ENCODE measurements around the gene MPC1L.
"Not testable (repeated sequence)": the region's sequence is repeated elsewhere in the genome, so short reads cannot be mapped to it uniquely, and the experiment has no call there.

MPC1L gene

GRCh38 chrX:40623139-40623536 lies at the start of gene MPC1L:
Gene MPC1L, plus strand, starts transcription at chrX:40623428. Its CDS starts 138 bp downstream, at chrX:40623566.
- DNase-seq (ENCODE audit: low spot score) (no peak), ATAC-seq (ENCODE audit: low read depth) (no peak)
- Histone ChIP-seq H3K27ac (ENCODE audit: poor library complexity, severe bottlenecking) (no peak within 1 kb of the TSS), H3K4me1 (ENCODE audit: insufficient read depth, poor library complexity, severe bottlenecking) (no peaks in the 10 kb centered on the region), H3K9me3 (ENCODE audit: severe bottlenecking) (no peaks in the 10 kb centered on the region), H3K27me3 (ENCODE audit: insufficient read depth, poor library complexity, severe bottlenecking) (no peaks in the 10 kb centered on the region), H3K36me3 (ENCODE audit: low read depth) (peaks cover 5% of the 10 kb centered on the region), H3K4me3 (ENCODE audit: severe bottlenecking) (no peak within 1 kb of the TSS)
- TF ChIP-seq CTCF (IDR thresholded peaks at IDR 0.05; ENCODE audit: poor library complexity, severe bottlenecking): no peak

GRCh38 chrX:40573763-40574162 lies 49.5 kb upstream of the MPC1L start:
- Histone ChIP-seq H3K36me3 (ENCODE audit: low read depth) (no peaks in the 10 kb centered on the region), H3K9me3 (ENCODE audit: severe bottlenecking) (no peaks in the 10 kb centered on the region), H3K27ac (ENCODE audit: poor library complexity, severe bottlenecking) (no peak overlapping the region), H3K4me1 (ENCODE audit: insufficient read depth, poor library complexity, severe bottlenecking) (no peaks in the 10 kb centered on the region), H3K27me3 (ENCODE audit: insufficient read depth, poor library complexity, severe bottlenecking) (no peaks in the 10 kb centered on the region), H3K4me3 (ENCODE audit: severe bottlenecking) (no peak overlapping the region)
- no peak for ATAC-seq (ENCODE audit: low read depth)
- TF ChIP-seq CTCF (IDR thresholded peaks at IDR 0.05; ENCODE audit: poor library complexity, severe bottlenecking): peak; percentile 22
- DNase-seq (ENCODE audit: low spot score): no peak

- not testable (repeated sequence) for H3K4me3 ChIP-seq (ENCODE audit: severe bottlenecking); H3K36me3 ChIP-seq (ENCODE audit: low read depth); H3K27ac ChIP-seq (ENCODE audit: poor library complexity, severe bottlenecking); H3K9me3 ChIP-seq (ENCODE audit: severe bottlenecking); H3K4me1 ChIP-seq (ENCODE audit: insufficient read depth, poor library complexity, severe bottlenecking); DNase-seq (ENCODE audit: low spot score); ATAC-seq (ENCODE audit: low read depth); H3K27me3 ChIP-seq (ENCODE audit: insufficient read depth, poor library complexity, severe bottlenecking)
Measured at GRCh38 chrX:40575411-40575810, 47.8 kb upstream of the MPC1L start.

GRCh38 chrX:40576291-40576690 lies 46.9 kb upstream of the MPC1L start:
- DNase-seq (ENCODE audit: low spot score) (no peak), ATAC-seq (ENCODE audit: low read depth) (no peak)
- TF ChIP-seq CTCF (IDR thresholded peaks at IDR 0.05; ENCODE audit: poor library complexity, severe bottlenecking): no peak
- H3K4me1 ChIP-seq (ENCODE audit: insufficient read depth, poor library complexity, severe bottlenecking): no peaks in the 10 kb centered on the region
- H3K4me3 ChIP-seq (ENCODE audit: severe bottlenecking): no peak overlapping the region
- H3K9me3 ChIP-seq (ENCODE audit: severe bottlenecking): no peaks in the 10 kb centered on the region
- H3K27me3 ChIP-seq (ENCODE audit: insufficient read depth, poor library complexity, severe bottlenecking): no peaks in the 10 kb centered on the region
- no peaks in the 10 kb centered on the region for H3K36me3 ChIP-seq (ENCODE audit: low read depth)
- H3K27ac ChIP-seq (ENCODE audit: poor library complexity, severe bottlenecking): no peak overlapping the region

- ATAC-seq (ENCODE audit: low read depth): no peak
- Histone ChIP-seq H3K9me3 (ENCODE audit: severe bottlenecking) (no peaks in the 10 kb centered on the region), H3K4me1 (ENCODE audit: insufficient read depth, poor library complexity, severe bottlenecking) (no peaks in the 10 kb centered on the region), H3K27ac (ENCODE audit: poor library complexity, severe bottlenecking) (no peak overlapping the region), H3K4me3 (ENCODE audit: severe bottlenecking) (no peak overlapping the region), H3K27me3 (ENCODE audit: insufficient read depth, poor library complexity, severe bottlenecking) (no peaks in the 10 kb centered on the region), H3K36me3 (ENCODE audit: low read depth) (no peaks in the 10 kb centered on the region)
- DNase-seq (ENCODE audit: low spot score): no peak
- no peak for TF ChIP-seq CTCF (IDR thresholded peaks at IDR 0.05; ENCODE audit: poor library complexity, severe bottlenecking)
Measured at GRCh38 chrX:40578039-40578695, 45.1 kb upstream of the MPC1L start.

Data from RWPE2 (cell line).